Measurements from ENCODE around the gene MECR. TPM values are rescaled to one million over a fixed set of nuclear protein-coding genes. Genes with fewer than 3 reads are reported as not detected.

MECR gene
- total RNA-seq, 3 donors from 2014 or later (not counting 1 experiment from before 2014, with no cell fraction given): 8.0 to 11.2 (median 8.8) TPM

DNA sequence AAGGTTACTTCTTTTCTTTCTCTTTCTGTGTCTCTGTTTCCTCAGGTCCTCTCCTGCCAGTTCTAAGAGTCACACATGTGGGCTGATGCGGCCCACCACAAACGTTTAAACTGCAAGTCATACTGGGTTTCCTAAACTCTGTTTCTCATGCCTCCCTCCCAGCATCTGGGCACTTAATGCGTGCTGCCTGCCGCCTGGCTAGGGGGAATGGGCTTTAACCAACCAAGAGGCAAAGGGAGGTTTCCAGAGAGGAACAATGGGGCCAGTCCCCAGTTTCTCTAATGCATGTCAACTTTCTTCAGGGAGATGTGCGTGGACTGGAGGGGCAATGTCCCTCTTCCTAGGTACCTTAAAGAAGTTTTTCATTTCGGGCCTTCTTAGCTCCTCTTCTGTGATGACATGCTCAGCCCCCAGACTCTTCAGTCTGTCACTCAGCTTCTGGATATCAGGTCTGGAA lies 29.1 kb downstream of the MECR start:
- Mint-ChIP-seq H3K4me1 (peaks cover 0 to 4% of the 10 kb centered on the region in 2 donors), H3K27ac (no peak overlapping the region), H3K36me3 (no peaks in the 10 kb centered on the region), H3K27me3 (ENCODE audit: low read depth in 2 of 2) (no peaks in the 10 kb centered on the region), H3K4me3 (no peak overlapping the region), H3K9me3 (no peaks in the 10 kb centered on the region)
- intact Hi-C loops (cut with micrococcal nuclease): loop anchor here (2.0 kb wide), 3 partner anchors 21 to 167 kb away; partner anchors contain the start of gene SRSF4
- no peak for ATAC-seq
- peaks cover 19% of the 10 kb centered on the region for H3K36me3 ChIP-seq (ENCODE audit: control insufficient read depth, insufficient read depth, low read length)
- no peak for DNase-seq
- H3K4me3 ChIP-seq (ENCODE audit: low read length): no peak overlapping the region
- H3K27me3 ChIP-seq (ENCODE audit: control insufficient read depth, insufficient read depth, low read length): no peaks in the 10 kb centered on the region
- H3K4me1 ChIP-seq (ENCODE audit: control insufficient read depth, insufficient read depth, low read length): no peaks in the 10 kb centered on the region
- H3K9me3 ChIP-seq (ENCODE audit: control insufficient read depth, insufficient read depth, low read length): no peaks in the 10 kb centered on the region
- H3K27ac ChIP-seq (ENCODE audit: low read length): no peak overlapping the region
- WGBS (ENCODE audit: insufficient coverage): 66% methylated on average over 6 of the region's 6 CpGs
- TF ChIP-seq, protein P1, sequence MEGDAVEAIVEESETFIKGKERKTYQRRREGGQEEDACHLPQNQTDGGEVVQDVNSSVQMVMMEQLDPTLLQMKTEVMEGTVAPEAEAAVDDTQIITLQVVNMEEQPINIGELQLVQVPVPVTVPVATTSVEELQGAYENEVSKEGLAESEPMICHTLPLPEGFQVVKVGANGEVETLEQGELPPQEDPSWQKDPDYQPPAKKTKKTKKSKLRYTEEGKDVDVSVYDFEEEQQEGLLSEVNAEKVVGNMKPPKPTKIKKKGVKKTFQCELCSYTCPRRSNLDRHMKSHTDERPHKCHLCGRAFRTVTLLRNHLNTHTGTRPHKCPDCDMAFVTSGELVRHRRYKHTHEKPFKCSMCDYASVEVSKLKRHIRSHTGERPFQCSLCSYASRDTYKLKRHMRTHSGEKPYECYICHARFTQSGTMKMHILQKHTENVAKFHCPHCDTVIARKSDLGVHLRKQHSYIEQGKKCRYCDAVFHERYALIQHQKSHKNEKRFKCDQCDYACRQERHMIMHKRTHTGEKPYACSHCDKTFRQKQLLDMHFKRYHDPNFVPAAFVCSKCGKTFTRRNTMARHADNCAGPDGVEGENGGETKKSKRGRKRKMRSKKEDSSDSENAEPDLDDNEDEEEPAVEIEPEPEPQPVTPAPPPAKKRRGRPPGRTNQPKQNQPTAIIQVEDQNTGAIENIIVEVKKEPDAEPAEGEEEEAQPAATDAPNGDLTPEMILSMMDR (IDR thresholded peaks at IDR 0.05): no peak

DNA sequence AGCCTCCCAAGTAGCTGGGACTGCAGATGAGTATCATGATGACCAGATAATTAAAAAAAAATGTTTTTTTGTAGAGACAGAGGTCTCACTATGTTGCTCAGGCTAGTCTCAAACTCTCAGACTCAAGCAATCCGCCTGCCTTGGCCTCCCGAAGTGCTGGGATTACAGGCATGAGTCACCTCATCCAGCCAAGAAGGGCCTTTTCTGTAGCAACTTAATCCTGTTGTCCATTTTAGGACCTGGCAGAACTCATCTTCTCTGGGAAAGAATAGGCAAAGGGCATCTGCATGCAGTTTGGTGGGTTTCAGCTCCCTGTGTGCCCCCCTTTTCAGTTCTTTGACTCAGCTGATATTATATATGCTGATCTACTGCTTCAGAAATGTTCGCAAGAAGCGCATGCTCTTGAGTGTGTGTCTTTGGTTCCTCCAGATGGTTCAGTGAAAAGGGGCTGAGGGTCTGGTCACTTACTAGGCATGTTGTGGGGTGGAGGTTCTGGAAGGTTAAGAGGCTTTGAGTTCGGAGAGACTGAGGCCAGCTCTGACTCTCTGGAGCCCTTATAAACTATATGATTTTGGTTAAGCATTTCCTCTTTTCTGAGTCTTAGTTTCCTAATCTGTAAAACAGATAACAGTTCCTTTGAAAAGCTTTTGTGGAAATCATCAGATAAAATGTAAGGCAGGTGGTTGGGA lies 29.7 kb downstream of the MECR start:
- intact Hi-C loops (cut with micrococcal nuclease): no loop called here
- H3K27ac ChIP-seq (ENCODE audit: low read length): no peak overlapping the region
- H3K9me3 Mint-ChIP-seq: no peaks in the 10 kb centered on the region
- no peaks in the 10 kb centered on the region for H3K9me3 ChIP-seq (ENCODE audit: control insufficient read depth, insufficient read depth, low read length)
- H3K4me3 Mint-ChIP-seq: no peak overlapping the region
- no peaks in the 10 kb centered on the region for H3K4me1 ChIP-seq (ENCODE audit: control insufficient read depth, insufficient read depth, low read length)
- no peak for ATAC-seq
- no peaks in the 10 kb centered on the region for H3K27me3 Mint-ChIP-seq (ENCODE audit: low read depth in 2 of 2)
- H3K36me3 Mint-ChIP-seq: no peaks in the 10 kb centered on the region
- H3K27me3 ChIP-seq (ENCODE audit: control insufficient read depth, insufficient read depth, low read length): no peaks in the 10 kb centered on the region
- TF ChIP-seq, protein P1 (IDR thresholded peaks at IDR 0.05): no peak
- DNase-seq: no peak
- H3K4me3 ChIP-seq (ENCODE audit: low read length): no peak overlapping the region
- H3K27ac Mint-ChIP-seq: no peak overlapping the region
- H3K4me1 Mint-ChIP-seq: peaks cover 0 to 4% of the 10 kb centered on the region in 2 donors
- 96% methylated on average over 5 of the region's 5 CpGs for WGBS (ENCODE audit: insufficient coverage)
- peaks cover 19% of the 10 kb centered on the region for H3K36me3 ChIP-seq (ENCODE audit: control insufficient read depth, insufficient read depth, low read length)

GRCh38 chr1:29197993-29198392 lies 32.7 kb downstream of the MECR start:
- intact Hi-C loops (cut with micrococcal nuclease): no loop called here
- peaks cover 12% of the 10 kb centered on the region for H3K36me3 ChIP-seq (ENCODE audit: control insufficient read depth, insufficient read depth, low read length)
- no peaks in the 10 kb centered on the region for H3K4me1 ChIP-seq (ENCODE audit: control insufficient read depth, insufficient read depth, low read length)
- Mint-ChIP-seq H3K4me1 (peaks cover 0 to 4% of the 10 kb centered on the region in 2 donors), H3K27ac (no peak overlapping the region), H3K4me3 (no peak overlapping the region), H3K36me3 (no peaks in the 10 kb centered on the region), H3K27me3 (ENCODE audit: low read depth in 2 of 2) (no peaks in the 10 kb centered on the region), H3K9me3 (no peaks in the 10 kb centered on the region)
- TF ChIP-seq, protein P1 (IDR thresholded peaks at IDR 0.05): no peak
- no peak overlapping the region for H3K4me3 ChIP-seq (ENCODE audit: low read length)
- 95% methylated on average over 12 of the region's 12 CpGs for WGBS (ENCODE audit: insufficient coverage)
- no peaks in the 10 kb centered on the region for H3K27me3 ChIP-seq (ENCODE audit: control insufficient read depth, insufficient read depth, low read length)
- no peak overlapping the region for H3K27ac ChIP-seq (ENCODE audit: low read length)
- no peaks in the 10 kb centered on the region for H3K9me3 ChIP-seq (ENCODE audit: control insufficient read depth, insufficient read depth, low read length)
- ATAC-seq (no peak), DNase-seq (no peak)

DNA sequence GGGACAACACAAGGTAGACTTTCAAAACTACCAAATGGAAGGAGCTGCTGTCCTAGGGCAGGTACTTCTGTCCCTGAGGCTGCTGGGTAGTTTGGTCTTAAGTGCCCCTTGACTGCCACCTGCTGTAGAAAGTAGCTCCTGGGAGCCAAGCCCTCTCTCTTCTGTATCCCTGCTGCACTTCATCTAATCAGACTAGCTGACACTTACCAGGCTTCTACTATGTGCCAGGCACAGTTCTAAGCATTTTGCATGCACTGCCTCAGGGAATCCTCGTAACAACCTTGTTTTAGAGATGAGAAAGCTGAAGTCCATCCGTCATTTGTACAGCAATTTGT lies 33.2 kb downstream of the MECR start:
- no peaks in the 10 kb centered on the region for H3K27me3 ChIP-seq (ENCODE audit: control insufficient read depth, insufficient read depth, low read length)
- no peak overlapping the region for H3K4me3 ChIP-seq (ENCODE audit: low read length)
- H3K27ac Mint-ChIP-seq: no peak overlapping the region
- no peak overlapping the region for H3K4me3 Mint-ChIP-seq
- peaks cover 0 to under 1% of the 10 kb centered on the region in 2 donors for H3K4me1 Mint-ChIP-seq
- intact Hi-C loops (cut with micrococcal nuclease): no loop called here
- no peak overlapping the region for H3K27ac ChIP-seq (ENCODE audit: low read length)
- H3K9me3 Mint-ChIP-seq: no peaks in the 10 kb centered on the region
- H3K4me1 ChIP-seq (ENCODE audit: control insufficient read depth, insufficient read depth, low read length): no peaks in the 10 kb centered on the region
- peaks cover 12% of the 10 kb centered on the region for H3K36me3 ChIP-seq (ENCODE audit: control insufficient read depth, insufficient read depth, low read length)
- TF ChIP-seq, protein P1 (IDR thresholded peaks at IDR 0.05): no peak
- no peaks in the 10 kb centered on the region for H3K27me3 Mint-ChIP-seq (ENCODE audit: low read depth in 2 of 2)
- ATAC-seq (peak; percentile 61 to 69 (median 64)), DNase-seq (peak in 1 of 2 donors; percentile 63)
- 98% methylated on average over 2 of the region's 2 CpGs for WGBS (ENCODE audit: insufficient coverage)
- H3K36me3 Mint-ChIP-seq: no peaks in the 10 kb centered on the region
- no peaks in the 10 kb centered on the region for H3K9me3 ChIP-seq (ENCODE audit: control insufficient read depth, insufficient read depth, low read length)

Measured in natural killer cell (primary cell).